ENCODE measurements around the gene STK24.

DNA sequence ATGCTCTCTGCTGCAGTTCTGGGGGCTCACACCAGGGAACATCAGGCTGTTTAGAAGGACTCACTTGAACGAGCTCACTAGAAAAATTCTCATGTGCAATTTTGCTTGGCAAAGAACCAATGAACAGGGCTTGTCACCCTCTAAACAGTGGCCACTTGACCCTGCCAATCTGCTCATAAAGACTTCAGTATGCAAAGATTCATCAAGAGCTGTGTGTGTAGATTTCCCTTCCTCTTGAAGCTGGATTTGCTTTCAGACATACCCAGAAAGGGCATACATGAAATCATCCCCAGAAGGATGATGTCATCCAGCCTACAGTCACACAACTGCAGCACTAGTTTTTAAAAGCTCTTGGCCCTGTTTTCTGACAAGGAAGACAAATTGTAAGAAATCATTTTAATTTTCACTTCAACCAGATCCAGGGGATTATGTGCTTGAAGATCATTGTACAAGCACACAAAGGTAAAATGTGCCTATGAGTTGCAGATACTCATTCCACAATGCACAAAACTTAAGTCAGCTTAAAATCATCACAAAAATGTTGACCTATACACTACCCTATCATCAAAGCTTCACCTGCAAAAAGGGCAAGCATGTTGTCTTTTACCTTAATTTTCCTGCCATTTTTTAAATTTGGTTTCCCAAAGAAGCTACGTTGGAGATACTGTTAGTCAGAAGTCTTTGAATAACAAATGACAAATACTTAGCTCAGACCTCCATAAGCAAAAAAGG is 5.2 kb upstream of the STK24 start:
- no peak for TF ChIP-seq EZH2 (IDR thresholded peaks at IDR 0.05; ENCODE audit: borderline replicate concordance, low read depth, low read length, poor library complexity, severe bottlenecking)
- TF ChIP-seq, protein P1, sequence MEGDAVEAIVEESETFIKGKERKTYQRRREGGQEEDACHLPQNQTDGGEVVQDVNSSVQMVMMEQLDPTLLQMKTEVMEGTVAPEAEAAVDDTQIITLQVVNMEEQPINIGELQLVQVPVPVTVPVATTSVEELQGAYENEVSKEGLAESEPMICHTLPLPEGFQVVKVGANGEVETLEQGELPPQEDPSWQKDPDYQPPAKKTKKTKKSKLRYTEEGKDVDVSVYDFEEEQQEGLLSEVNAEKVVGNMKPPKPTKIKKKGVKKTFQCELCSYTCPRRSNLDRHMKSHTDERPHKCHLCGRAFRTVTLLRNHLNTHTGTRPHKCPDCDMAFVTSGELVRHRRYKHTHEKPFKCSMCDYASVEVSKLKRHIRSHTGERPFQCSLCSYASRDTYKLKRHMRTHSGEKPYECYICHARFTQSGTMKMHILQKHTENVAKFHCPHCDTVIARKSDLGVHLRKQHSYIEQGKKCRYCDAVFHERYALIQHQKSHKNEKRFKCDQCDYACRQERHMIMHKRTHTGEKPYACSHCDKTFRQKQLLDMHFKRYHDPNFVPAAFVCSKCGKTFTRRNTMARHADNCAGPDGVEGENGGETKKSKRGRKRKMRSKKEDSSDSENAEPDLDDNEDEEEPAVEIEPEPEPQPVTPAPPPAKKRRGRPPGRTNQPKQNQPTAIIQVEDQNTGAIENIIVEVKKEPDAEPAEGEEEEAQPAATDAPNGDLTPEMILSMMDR (conservative IDR thresholded peaks at IDR 0.05; ENCODE audit: low read depth, low read length): no peak

All from A673 (cell line).